ENCODE results near the gene TAF4. TPM values are rescaled to one million over a fixed set of nuclear protein-coding genes. Genes with fewer than 3 reads are reported as not detected.
"Not testable (repeated sequence)": the region's sequence is repeated elsewhere in the genome, so short reads cannot be mapped to it uniquely, and the experiment has no call there.

The TAF4 gene
- total RNA-seq, 1 experiment from 2014 or later: 64.3 TPM

DNA sequence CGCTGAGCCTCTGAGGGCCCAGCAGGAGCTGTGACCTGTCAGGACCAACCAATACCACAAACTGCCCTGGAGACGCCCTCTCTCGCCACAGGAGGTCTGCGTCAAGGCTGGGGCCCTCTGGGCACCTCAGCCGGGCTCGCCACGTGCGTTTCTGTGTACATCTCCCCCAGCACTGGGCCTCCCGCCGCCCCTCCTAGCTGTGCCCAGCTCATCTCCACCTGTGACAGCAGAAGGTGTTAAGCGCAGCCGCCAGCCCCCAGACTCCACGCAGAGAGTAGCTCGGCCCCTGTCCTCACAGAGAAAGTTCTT, 91.4 kb downstream of the TAF4 start:
- Mint-ChIP-seq H3K9me3 (ENCODE audit: low read depth, unreplicated experiment) (no peaks in the 10 kb centered on the region), H3K4me3 (ENCODE audit: low read depth, unreplicated experiment) (no peak overlapping the region), H3K4me1 (ENCODE audit: low read depth, unreplicated experiment) (no peaks in the 10 kb centered on the region), H3K36me3 (ENCODE audit: insufficient read depth, unreplicated experiment) (peaks cover 35% of the 10 kb centered on the region), H3K27me3 (ENCODE audit: unreplicated experiment) (no peaks in the 10 kb centered on the region), H3K27ac (ENCODE audit: unreplicated experiment) (no peak overlapping the region)
- DNase-seq: no peak
- intact Hi-C loops (cut with micrococcal nuclease; ENCODE audit: unreplicated experiment): no loop called here
- CTCF ChIA-PET: no interaction called here
- no TSS peak for BruUV-seq (replicated peaks)
- TF ChIP-seq, protein P1, sequence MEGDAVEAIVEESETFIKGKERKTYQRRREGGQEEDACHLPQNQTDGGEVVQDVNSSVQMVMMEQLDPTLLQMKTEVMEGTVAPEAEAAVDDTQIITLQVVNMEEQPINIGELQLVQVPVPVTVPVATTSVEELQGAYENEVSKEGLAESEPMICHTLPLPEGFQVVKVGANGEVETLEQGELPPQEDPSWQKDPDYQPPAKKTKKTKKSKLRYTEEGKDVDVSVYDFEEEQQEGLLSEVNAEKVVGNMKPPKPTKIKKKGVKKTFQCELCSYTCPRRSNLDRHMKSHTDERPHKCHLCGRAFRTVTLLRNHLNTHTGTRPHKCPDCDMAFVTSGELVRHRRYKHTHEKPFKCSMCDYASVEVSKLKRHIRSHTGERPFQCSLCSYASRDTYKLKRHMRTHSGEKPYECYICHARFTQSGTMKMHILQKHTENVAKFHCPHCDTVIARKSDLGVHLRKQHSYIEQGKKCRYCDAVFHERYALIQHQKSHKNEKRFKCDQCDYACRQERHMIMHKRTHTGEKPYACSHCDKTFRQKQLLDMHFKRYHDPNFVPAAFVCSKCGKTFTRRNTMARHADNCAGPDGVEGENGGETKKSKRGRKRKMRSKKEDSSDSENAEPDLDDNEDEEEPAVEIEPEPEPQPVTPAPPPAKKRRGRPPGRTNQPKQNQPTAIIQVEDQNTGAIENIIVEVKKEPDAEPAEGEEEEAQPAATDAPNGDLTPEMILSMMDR (IDR thresholded peaks at IDR 0.05; ENCODE audit: unreplicated experiment): no peak

DNA sequence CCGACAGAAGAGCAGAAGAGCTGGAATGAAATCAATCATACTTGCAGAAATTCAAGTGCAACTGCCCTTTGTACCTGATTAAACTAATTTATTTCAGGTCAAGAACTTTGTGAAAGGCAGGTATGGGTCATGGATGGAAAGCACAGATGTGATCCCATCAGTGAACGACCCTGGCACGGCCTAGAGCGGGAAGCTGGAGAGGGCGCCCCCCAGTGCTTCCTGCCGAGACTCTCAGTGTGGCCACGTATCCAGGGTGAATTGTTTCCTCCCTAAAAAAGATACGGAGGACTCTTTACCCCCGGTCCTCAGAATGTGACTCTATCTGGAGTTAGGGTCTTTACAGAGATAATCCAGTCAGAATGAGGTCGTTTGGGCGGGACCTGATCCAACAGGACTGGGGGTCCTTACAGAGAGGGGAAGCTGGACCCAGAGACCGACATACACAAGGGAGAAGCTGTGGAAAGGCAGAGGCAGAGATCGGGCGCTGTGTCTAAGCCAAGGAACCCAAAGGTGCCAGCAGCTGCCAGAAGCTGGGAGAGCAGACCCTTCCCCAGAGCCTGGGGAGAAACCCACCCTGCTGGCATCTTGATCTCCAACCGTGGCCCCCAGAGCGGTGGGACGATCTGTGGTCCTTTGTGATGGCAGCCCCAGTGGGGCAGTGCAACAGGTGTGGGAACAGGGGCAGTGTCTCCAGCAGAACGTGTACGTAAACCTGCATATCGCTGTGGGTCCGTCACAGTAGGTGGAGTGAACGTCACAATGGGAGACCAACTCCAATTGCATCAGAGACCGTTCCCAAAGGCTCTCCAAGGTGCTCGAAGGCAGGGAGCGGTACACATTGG, 91.9 kb downstream of the TAF4 start:
- CTCF ChIA-PET: no interaction called here
- Mint-ChIP-seq H3K9me3 (ENCODE audit: low read depth, unreplicated experiment) (no peaks in the 10 kb centered on the region), H3K27ac (ENCODE audit: unreplicated experiment) (no peak overlapping the region), H3K36me3 (ENCODE audit: insufficient read depth, unreplicated experiment) (peaks cover 35% of the 10 kb centered on the region), H3K4me3 (ENCODE audit: low read depth, unreplicated experiment) (no peak overlapping the region), H3K4me1 (ENCODE audit: low read depth, unreplicated experiment) (no peaks in the 10 kb centered on the region), H3K27me3 (ENCODE audit: unreplicated experiment) (no peaks in the 10 kb centered on the region)
- BruUV-seq (replicated peaks): no TSS peak
- TF ChIP-seq, protein P1 (IDR thresholded peaks at IDR 0.05; ENCODE audit: unreplicated experiment): no peak
- intact Hi-C loops (cut with micrococcal nuclease; ENCODE audit: unreplicated experiment): no loop called here
- DNase-seq: no peak

DNA sequence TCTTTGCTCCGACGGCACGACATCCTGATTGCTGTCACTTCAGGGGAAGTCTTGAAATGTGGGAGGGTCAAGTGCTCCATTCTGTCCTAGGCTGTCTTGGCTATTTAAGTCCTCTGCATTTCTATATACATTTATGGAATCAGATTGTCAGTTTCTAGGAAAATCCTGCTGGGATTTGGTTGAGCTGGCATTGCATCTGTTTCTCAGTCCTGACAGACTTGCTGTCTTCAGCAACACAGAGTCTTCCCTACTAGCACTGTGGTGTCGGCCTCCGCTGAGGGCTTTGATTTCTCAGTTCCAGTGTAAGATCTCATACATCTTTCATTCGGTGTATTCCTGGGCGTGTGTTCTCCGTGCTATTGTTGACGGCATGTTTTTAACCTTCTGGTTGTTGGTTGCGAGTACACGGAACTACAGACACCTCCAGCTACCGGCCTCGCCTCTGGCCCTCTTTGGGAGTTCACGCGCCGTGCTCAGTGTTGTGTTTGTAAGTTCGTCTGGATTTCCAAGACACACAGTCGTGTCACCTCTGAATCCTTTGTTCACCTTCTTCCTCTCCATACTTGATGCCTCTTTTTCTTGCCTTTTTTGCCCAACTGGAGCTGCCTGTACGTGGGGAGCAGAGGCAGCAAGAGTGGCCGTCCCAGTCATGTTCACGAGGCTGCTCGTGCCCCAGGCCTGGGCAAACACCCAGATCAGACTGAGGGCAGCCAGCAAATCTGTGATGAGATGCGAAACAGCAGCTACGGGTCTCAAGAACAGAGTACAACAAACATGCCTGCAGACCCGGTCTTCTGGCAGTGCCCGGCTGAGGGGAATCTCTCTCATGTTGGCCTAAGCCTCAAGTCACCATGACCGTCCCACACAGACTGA, 92.8 kb downstream of the TAF4 start:
- TF ChIP-seq, protein P1 (IDR thresholded peaks at IDR 0.05; ENCODE audit: unreplicated experiment): no peak
- CTCF ChIA-PET: no interaction called here

DNA sequence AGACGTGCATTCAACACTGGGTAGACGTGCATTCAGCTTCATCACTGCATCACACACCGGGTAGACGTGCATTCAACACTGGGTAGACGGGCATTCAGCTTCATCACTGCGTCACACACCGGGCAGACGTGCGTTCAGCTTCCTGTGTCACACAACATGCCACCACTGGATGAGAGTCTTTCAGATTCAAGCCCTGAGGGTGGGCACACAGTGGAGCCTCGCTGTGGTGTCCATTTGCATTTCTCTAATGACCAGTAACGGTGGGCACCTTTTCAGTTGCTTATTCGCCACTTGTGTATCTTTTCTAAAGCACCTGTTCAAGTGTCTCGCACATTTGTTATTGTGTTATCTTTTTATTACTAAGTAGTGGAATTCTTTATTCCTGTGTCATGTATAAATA, 94.1 kb downstream of the TAF4 start:
- CTCF ChIA-PET; intact Hi-C loops (cut with micrococcal nuclease; ENCODE audit: unreplicated experiment); DNase-seq; H3K4me3 Mint-ChIP-seq (ENCODE audit: low read depth, unreplicated experiment); BruUV-seq (replicated peaks); H3K4me1 Mint-ChIP-seq (ENCODE audit: low read depth, unreplicated experiment); H3K9me3 Mint-ChIP-seq (ENCODE audit: low read depth, unreplicated experiment); H3K27ac Mint-ChIP-seq (ENCODE audit: unreplicated experiment); H3K27me3 Mint-ChIP-seq (ENCODE audit: unreplicated experiment): not testable (repeated sequence)
- peaks cover 44% of the 10 kb centered on the region for H3K36me3 Mint-ChIP-seq (ENCODE audit: insufficient read depth, unreplicated experiment)

More for the DNA sequence above, 92.8 kb downstream of the TAF4 start:
- peaks cover 42% of the 10 kb centered on the region for H3K36me3 Mint-ChIP-seq (ENCODE audit: insufficient read depth, unreplicated experiment)
- no TSS peak for BruUV-seq (replicated peaks)
- no peak overlapping the region for H3K27ac Mint-ChIP-seq (ENCODE audit: unreplicated experiment)
- intact Hi-C loops (cut with micrococcal nuclease; ENCODE audit: unreplicated experiment): no loop called here
- H3K9me3 Mint-ChIP-seq (ENCODE audit: low read depth, unreplicated experiment): no peaks in the 10 kb centered on the region
- H3K4me3 Mint-ChIP-seq (ENCODE audit: low read depth, unreplicated experiment): no peak overlapping the region
- H3K27me3 Mint-ChIP-seq (ENCODE audit: unreplicated experiment): no peaks in the 10 kb centered on the region
- H3K4me1 Mint-ChIP-seq (ENCODE audit: low read depth, unreplicated experiment): no peaks in the 10 kb centered on the region
- DNase-seq: no peak
